Stimulated activated CD8-positive, alpha-beta memory T cell treated with anti-CD3 and anti-CD28 coated beads, Interleukin-4, amount 100 ng/mL, for 24 hours (primary cell): Measurements from ENCODE around the gene TMEM269.

Experiments used
- DNase-seq: peaks from one replicate; pipeline ENCODE4 v3.0.0-alpha.2; 2020; ENCODE audit warnings: low read depth

Gene TMEM269

DNA sequence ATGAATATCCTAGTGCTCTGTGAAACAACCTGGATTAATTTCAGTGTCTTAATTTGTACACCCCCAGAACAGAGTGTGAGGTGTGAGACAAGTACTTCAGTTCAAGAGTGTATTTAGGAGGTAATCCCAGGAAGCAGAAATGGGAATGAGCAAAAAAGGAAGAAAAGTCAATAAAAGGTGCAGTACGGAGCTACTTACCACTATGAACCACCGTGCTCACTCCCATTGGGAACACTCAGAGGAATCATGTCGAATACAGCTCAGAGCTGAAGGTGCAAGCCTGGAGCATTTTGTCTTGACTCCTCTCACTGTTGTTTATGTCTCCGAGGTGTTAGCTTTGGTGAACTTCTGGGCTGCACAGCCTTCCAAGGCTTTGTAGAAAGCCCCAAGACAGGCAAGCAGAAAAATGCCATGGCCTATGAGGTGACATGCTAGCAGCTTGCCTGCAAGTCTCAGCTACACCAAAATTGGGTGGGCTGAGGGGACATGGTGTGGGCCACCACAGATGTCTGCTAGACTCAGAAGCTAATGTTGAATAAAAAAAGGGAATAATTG lies 39.8 kb downstream of the TMEM269 start:
- no peak for DNase-seq

DNA sequence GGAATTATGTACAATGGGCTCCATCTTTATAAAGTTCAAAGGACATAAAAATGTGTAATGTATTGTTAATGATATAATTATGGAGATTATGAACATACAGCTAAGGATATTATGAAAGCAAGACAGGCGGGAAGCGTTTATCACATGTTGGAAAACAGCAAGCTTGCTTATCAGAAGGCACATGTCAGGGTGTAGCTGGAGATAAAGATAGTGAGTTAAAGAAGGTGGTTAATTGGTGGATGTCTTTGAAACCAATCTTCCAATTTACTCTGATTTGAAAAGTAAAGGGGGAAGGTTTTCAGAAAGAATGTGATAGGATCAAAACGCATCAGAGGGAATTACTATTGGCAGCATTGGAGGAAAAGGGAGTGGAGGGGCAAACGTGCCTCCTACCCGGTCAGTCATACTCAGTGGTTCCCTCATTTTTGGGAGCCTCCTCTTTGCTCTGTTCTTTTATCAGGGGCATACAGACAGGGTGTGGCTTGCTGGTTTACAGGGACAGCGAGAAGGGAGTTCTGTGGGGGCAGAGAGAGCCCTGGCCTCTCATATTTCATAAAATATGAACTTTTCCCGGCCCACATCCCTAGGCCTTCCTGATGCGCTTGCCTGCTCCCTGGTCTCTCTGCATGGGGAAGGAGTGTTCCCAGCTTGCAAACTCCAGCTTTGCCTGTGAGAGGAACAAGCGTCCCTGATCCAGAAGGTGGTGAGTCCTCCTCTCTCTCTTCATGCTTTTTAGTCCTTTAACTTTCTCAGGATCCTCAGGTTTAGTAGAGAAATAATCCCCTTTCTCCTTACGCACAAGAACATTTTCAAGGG lies 40.5 kb downstream of the TMEM269 start:
- DNase-seq, result no peak

DNA sequence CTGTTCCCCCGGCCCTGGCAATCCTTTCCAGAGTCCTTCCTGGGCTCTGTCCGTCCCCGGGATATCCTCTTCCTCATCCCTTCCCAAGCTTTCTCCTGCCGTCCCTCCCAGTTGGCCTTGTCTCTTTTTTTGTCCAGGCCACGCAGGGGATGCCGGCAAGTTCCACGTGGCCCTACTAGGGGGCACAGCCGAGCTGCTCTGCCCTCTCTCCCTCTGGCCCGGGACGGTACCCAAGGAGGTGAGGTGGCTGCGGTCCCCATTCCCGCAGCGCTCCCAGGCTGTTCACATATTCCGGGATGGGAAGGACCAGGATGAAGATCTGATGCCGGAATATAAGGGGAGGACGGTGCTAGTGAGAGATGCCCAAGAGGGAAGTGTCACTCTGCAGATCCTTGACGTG lies 45.8 kb downstream of the TMEM269 start:
- DNase-seq, result no peak

DNA sequence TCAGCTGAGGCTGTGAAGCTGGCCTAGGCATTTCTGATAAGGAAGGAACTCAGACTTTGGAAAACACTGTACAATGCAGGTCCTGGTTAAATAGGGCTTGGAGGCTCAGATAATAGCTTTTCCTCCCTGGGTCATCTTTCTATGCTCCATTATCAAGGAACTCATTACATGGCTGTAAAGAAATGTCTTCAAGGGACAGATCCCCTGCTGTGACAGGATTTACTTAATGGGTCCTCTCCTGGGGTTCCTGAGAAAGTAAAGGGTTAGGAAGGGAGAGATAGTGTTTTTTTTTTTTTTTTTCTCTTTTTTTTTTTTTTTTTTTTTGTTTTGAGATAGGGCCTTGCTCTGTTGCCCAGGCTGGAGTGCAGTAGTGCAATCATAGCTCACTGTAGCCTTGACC lies 46.5 kb downstream of the TMEM269 start:
- DNase-seq, result no peak

GRCh38 chr1:42832641-42833240 lies 48.0 kb downstream of the TMEM269 start:
- no peak for DNase-seq

GRCh38 chr1:42833981-42834380 lies 49.2 kb downstream of the TMEM269 start:
- DNase-seq, result no peak

DNA sequence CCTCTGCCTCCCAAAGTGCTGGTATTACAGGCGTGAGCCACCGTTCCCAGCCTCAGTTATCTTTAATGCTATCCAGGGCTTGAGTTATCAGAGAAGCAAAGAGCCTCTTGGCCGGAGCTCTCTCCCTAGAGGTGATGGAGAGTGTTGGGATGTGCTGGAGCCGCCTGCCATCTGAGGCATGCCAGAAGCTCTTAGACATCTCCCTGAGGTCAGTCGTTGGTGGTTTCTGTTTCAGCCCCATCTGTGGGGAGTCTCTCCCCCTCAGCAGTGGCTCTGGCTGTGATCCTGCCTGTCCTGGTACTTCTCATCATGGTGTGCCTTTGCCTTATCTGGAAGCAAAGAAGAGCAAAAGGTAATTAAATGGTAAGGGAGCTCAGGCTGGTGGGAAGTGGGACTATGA lies 50.0 kb downstream of the TMEM269 start:
- no peak for DNase-seq

GRCh38 chr1:42835422-42835821 lies 50.6 kb downstream of the TMEM269 start:
- DNase-seq, result no peak

DNA sequence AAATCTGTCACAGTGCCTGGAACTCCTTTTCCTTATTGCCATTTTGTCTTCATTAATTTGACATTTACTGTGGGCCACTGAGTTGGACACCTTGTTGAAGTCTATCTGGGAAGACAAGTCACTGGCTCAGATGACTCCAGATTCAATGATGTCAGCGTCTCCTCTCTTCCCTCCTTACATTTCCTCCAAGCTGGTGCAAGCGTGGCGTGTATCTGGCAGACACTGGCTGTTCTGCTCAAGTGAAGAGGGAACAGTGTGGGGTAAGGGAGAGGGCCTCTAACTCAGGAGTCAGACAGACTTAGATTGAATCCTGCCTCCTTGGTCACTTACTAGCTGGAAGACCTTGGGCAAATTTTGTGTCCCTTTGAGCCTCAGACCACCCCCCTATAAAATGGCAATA lies 52.9 kb downstream of the TMEM269 start:
- DNase-seq, result no peak

GRCh38 chr1:42838482-42839190 lies 53.8 kb downstream of the TMEM269 start:
- DNase-seq, result no peak

DNA sequence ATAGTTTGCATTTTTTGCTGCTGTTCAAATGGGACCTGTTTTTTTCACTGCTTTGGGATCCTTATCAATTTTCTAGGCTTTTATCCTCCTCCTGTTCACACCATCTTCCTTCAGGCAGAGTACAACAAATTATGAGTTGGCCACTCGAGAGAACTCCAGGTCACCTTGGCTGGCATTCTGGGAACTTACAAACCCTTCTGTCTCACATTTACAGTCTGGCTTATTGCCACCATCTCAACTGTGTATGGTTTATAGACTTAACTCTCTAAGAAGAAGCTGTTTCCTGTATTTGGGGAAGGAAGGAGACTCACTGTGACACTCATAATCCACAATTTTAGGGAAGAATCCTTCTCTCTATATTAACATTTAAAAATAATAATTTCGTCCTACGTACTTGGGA lies 56.2 kb downstream of the TMEM269 start:
- no peak for DNase-seq

- DNase-seq, result no peak
These were observed 56.8 kb downstream of the TMEM269 start for GRCh38 chr1:42841440-42842147.

- DNase-seq, result no peak
These were observed 59.9 kb downstream of the TMEM269 start for GRCh38 chr1:42844592-42845140.

DNA sequence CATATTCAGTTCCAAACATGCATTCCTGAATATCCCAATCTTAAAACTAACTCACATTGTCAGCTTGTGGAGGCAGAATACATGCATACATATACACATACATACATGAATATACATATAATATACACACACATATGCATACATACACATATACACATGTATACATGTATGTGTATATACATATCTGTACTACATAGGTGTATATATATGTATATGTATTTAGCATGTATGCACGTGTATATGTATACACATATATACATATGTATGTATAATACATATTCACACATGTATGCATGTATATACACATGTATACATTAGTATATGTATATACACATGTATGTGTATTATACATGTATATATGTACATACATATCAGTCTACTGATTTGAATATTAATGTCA lies 60.4 kb downstream of the TMEM269 start:
- DNase-seq, result no peak

- DNase-seq, result no peak
These were observed 61.1 kb downstream of the TMEM269 start for GRCh38 chr1:42845866-42846256.

- DNase-seq, result peak; percentile 77
These were observed 61.7 kb downstream of the TMEM269 start, which contains the start of gene ZNF691 for GRCh38 chr1:42846257-42847110. TSS of gene ZNF691 (plus strand) at chr1:42846613. CDS start at chr1:42849659, 3,046 bp downstream.

DNA sequence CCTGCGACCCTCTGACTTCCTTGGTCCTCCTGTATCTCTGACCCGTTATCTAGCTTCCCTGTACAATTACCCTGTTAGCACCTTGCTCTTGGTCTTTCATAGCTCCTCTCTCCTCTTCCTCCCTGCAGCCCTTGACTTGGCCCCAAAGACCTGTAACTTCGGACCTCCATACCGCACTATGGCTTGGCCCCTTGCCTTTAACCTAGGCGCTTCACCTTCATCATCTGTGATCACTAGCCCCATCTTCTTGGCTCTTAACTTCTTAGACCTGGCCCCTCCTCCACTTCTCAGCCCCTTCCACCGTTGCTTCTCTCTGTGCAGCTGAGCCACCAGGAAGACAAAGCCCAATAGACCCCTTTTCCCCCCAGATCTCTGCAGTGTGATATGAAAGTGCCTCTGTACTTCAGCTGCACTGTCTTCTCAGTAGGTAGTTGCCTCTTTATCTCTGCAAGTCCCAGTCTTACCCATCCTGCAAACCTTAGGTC lies 62.4 kb downstream of the TMEM269 start:
- DNase-seq, result no peak

GRCh38 chr1:42847721-42848460 lies 63.1 kb downstream of the TMEM269 start:
- DNase-seq, result no peak

- no peak for DNase-seq
These were observed 64.2 kb downstream of the TMEM269 start for GRCh38 chr1:42848823-42849537.
